ENCODE data around the gene ZMYM4.

GRCh38 chr1:35222322-35223083 lies 46.0 kb upstream of the ZMYM4 start:
- TF ChIP-seq, protein P1, sequence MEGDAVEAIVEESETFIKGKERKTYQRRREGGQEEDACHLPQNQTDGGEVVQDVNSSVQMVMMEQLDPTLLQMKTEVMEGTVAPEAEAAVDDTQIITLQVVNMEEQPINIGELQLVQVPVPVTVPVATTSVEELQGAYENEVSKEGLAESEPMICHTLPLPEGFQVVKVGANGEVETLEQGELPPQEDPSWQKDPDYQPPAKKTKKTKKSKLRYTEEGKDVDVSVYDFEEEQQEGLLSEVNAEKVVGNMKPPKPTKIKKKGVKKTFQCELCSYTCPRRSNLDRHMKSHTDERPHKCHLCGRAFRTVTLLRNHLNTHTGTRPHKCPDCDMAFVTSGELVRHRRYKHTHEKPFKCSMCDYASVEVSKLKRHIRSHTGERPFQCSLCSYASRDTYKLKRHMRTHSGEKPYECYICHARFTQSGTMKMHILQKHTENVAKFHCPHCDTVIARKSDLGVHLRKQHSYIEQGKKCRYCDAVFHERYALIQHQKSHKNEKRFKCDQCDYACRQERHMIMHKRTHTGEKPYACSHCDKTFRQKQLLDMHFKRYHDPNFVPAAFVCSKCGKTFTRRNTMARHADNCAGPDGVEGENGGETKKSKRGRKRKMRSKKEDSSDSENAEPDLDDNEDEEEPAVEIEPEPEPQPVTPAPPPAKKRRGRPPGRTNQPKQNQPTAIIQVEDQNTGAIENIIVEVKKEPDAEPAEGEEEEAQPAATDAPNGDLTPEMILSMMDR (optimal IDR thresholded peaks at IDR 0.05 in 1 of 3, IDR thresholded peaks at IDR 0.05 in 1 of 3, conservative IDR thresholded peaks at IDR 0.05 in 1 of 3; ENCODE audit: extremely low read depth in 1 of 3, insufficient read depth in 2 of 3, low read length in 3 of 3), result no peak
- TF ChIP-seq EZH2 (IDR thresholded peaks at IDR 0.05; ENCODE audit: low read length), result no peak
